Endodermal cell (in vitro differentiated cells): ENCODE measurements around the gene TRIM62. TPM values are rescaled to one million over a fixed set of nuclear protein-coding genes. Genes with fewer than 3 reads are reported as not detected.

Experiments used
- DNase-seq: peaks from one replicate; pipeline ENCODE4 v3.0.0-alpha.2; 2017
- H3K27ac ChIP-seq: 2 replicates; pipeline ENCODE4 v1.5.1; 2013; ENCODE audit warnings: mild to moderate bottlenecking, low read depth, low read length, moderate library complexity
- H3K27me3 ChIP-seq: 2 replicates; pipeline ENCODE4 v1.6.1; 2013; ENCODE audit warnings: mild to moderate bottlenecking, low read length, moderate library complexity; ENCODE audit not compliant: insufficient read depth, control insufficient read depth, poor library complexity, severe bottlenecking
- H3K36me3 ChIP-seq: 2 replicates; pipeline ENCODE4 v1.7.0; 2013; ENCODE audit warnings: mild to moderate bottlenecking, low read length, moderate library complexity; ENCODE audit not compliant: control insufficient read depth, insufficient read depth
- H3K4me1 ChIP-seq: one replicate; pipeline ENCODE4 v1.7.0; 2013; ENCODE audit warnings: low read length; ENCODE audit not compliant: control insufficient read depth, insufficient read depth
- H3K4me3 ChIP-seq: 2 replicates; pipeline ENCODE4 v1.5.1; 2013; ENCODE audit warnings: mild to moderate bottlenecking, low read length, moderate library complexity
- H3K9ac ChIP-seq: 2 replicates; pipeline ENCODE4 v1.6.1; 2013; ENCODE audit warnings: mild to moderate bottlenecking, low read length, moderate library complexity; ENCODE audit not compliant: poor library complexity, severe bottlenecking; ENCODE audit errors: extremely low read depth
- H3K9me3 ChIP-seq: 2 replicates; pipeline ENCODE4 v1.6.1; 2013; ENCODE audit warnings: mild to moderate bottlenecking, low read length, moderate library complexity; ENCODE audit not compliant: control insufficient read depth
- H3K27ac Mint-ChIP-seq: 2 replicates; pipeline ENCODE4 v1.8.0; 2020; ENCODE audit warnings: mixed read lengths
- H3K27me3 Mint-ChIP-seq: 2 replicates; pipeline ENCODE4 v1.8.0; 2021; ENCODE audit warnings: mild to moderate bottlenecking, mixed read lengths; ENCODE audit not compliant: insufficient read depth
- H3K36me3 Mint-ChIP-seq: 2 replicates; pipeline ENCODE4 v1.8.0; 2020; ENCODE audit warnings: low read depth, mixed read lengths
- H3K4me1 Mint-ChIP-seq: 2 replicates; pipeline ENCODE4 v1.8.0; 2020; ENCODE audit warnings: mixed read lengths
- H3K4me3 Mint-ChIP-seq: 2 replicates; pipeline ENCODE4 v1.8.0; 2020; ENCODE audit warnings: mild to moderate bottlenecking, moderate library complexity, mixed read lengths
- H3K9me3 Mint-ChIP-seq: 2 replicates; pipeline ENCODE4 v1.8.0; 2020; ENCODE audit warnings: mild to moderate bottlenecking, mixed read lengths
- WGBS, 2 experiments: methylation state at CpG; one replicate each; pipeline versions ENCODE4 v1.1.5 to v1.1.7; 2013; ENCODE audit warnings: missing lambda C conversion rate in 2 of 2, mixed read lengths in 1 of 2; ENCODE audit not compliant: insufficient coverage in 1 of 2, insufficient read length in 1 of 2; 5-methylcytosine and 5-hydroxymethylcytosine counted together
- total RNA-seq, 2 donors: library from RNA; stranded (reverse); fragmentation: NEBNext Ultra II Directional in 1 of 2; extraction: Animal tissue kit (Norgen Biotek cat#: 25700) in 1 of 2; gene quantifications; 2 replicates in 1 of 2; 3 replicates in 1 of 2; pipeline ENCODE4 v1.2.1, GENCODE V29; 2021
- TF ChIP-seq, protein P1 (sequence below): fragments of 200-600 bp; sonication (generic); conservative IDR thresholded peaks from 2 replicates; pipeline ENCODE4 v1.5.0; 2021; ENCODE audit warnings: antibody characterized with exemption, mild to moderate bottlenecking

Gene TRIM62
- total RNA-seq, 2 donors from 2014 or later = 5.1 to 6.0 TPM

DNA sequence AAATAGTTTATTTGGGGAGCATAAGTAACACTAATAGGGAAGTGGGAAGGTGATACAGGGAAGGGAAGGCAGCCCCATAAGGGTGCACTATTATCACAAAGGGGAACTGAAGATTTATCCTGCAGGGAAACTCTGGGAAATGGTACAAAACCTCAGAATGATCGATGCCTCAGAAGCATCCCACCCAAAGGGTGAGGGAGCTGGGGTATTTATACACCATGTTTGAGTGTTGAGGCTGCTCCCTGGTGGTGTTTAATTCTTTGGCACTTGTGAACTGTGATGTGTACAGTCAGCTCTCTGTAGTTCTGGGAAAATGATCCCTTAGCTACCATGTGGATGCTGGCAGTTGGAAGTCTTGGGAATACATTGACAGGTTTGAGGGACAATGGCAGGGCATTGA, 5.1 kb upstream of the TRIM62 start:
- no peaks in the 10 kb centered on the region for H3K4me1 ChIP-seq
- TF ChIP-seq, protein P1, sequence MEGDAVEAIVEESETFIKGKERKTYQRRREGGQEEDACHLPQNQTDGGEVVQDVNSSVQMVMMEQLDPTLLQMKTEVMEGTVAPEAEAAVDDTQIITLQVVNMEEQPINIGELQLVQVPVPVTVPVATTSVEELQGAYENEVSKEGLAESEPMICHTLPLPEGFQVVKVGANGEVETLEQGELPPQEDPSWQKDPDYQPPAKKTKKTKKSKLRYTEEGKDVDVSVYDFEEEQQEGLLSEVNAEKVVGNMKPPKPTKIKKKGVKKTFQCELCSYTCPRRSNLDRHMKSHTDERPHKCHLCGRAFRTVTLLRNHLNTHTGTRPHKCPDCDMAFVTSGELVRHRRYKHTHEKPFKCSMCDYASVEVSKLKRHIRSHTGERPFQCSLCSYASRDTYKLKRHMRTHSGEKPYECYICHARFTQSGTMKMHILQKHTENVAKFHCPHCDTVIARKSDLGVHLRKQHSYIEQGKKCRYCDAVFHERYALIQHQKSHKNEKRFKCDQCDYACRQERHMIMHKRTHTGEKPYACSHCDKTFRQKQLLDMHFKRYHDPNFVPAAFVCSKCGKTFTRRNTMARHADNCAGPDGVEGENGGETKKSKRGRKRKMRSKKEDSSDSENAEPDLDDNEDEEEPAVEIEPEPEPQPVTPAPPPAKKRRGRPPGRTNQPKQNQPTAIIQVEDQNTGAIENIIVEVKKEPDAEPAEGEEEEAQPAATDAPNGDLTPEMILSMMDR = no peak
- Mint-ChIP-seq H3K27ac (no peak overlapping the region), H3K9me3 (no peaks in the 10 kb centered on the region), H3K27me3 (peaks cover 36% of the 10 kb centered on the region), H3K4me3 (no peak overlapping the region), H3K4me1 (peaks cover 5% of the 10 kb centered on the region), H3K36me3 (no peaks in the 10 kb centered on the region)
- H3K9me3 ChIP-seq = no peaks in the 10 kb centered on the region
- H3K27me3 ChIP-seq = no peaks in the 10 kb centered on the region
- no peak overlapping the region for H3K9ac ChIP-seq
- no peak overlapping the region for H3K4me3 ChIP-seq
- no peak for DNase-seq
- 91 to 100% methylated on average over 1 of the region's 1 CpG for WGBS, 2 experiments
- no peak overlapping the region for H3K27ac ChIP-seq
- no peaks in the 10 kb centered on the region for H3K36me3 ChIP-seq

- no peak overlapping the region for H3K27ac Mint-ChIP-seq
- peaks cover 6% of the 10 kb centered on the region for H3K4me1 Mint-ChIP-seq
- Histone ChIP-seq H3K4me3 (no peak overlapping the region), H3K36me3 (no peaks in the 10 kb centered on the region), H3K4me1 (no peaks in the 10 kb centered on the region), H3K9ac (no peak overlapping the region), H3K27me3 (peaks cover 6% of the 10 kb centered on the region), H3K9me3 (no peaks in the 10 kb centered on the region), H3K27ac (peak overlapping the region; percentile 60)
- H3K27me3 Mint-ChIP-seq = peaks cover 29% of the 10 kb centered on the region
- TF ChIP-seq, protein P1 = no peak
- H3K4me3 Mint-ChIP-seq = no peak overlapping the region
- no peaks in the 10 kb centered on the region for H3K9me3 Mint-ChIP-seq
- DNase-seq = no peak
- H3K36me3 Mint-ChIP-seq = no peaks in the 10 kb centered on the region
These were observed 3.7 kb upstream of the TRIM62 start for GRCh38 chr1:33185541-33185940.

DNA sequence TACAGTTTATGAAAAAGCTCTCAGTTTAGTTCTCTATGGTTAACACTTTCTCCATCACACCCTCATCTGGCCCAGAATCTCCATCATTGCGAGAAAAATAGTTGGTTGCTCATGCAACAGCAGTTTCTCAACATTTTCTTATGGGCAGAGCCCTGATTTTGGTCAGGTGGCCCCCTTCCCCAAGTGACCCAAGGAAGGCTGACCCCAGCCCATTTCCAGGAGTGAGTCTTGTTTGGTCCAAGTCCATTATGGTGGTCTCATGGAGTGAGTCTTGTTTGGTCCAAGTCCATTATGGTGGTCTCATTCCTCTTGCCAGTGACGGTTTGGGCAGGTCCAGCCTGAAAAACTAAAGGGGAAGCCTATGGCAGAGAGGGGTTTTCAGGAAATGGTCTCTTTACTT, 1.5 kb upstream of the TRIM62 start:
- Mint-ChIP-seq H3K4me1 (peaks cover 10% of the 10 kb centered on the region), H3K4me3 (no peak overlapping the region), H3K9me3 (no peaks in the 10 kb centered on the region), H3K36me3 (no peaks in the 10 kb centered on the region), H3K27ac (no peak overlapping the region), H3K27me3 (peaks cover 37% of the 10 kb centered on the region)
- Histone ChIP-seq H3K9me3 (no peaks in the 10 kb centered on the region), H3K4me3 (no peak overlapping the region), H3K36me3 (no peaks in the 10 kb centered on the region), H3K27me3 (peaks cover 12% of the 10 kb centered on the region), H3K27ac (no peak overlapping the region), H3K9ac (no peak overlapping the region), H3K4me1 (no peaks in the 10 kb centered on the region)
- TF ChIP-seq, protein P1 = no peak
- DNase-seq = no peak
- 93 to 94% methylated on average over 2 of the region's 2 CpGs for WGBS, 2 experiments
